Calu3 (cell line): ENCODE data around the gene FAM83B. TPM values are rescaled to one million over a fixed set of nuclear protein-coding genes. Genes with fewer than 3 reads are reported as not detected.
A peak's percentile ranks its signal among the peaks of the same experiment; 100 is the strongest.
"Not testable (repeated sequence)": the region's sequence is repeated elsewhere in the genome, so short reads cannot be mapped to it uniquely, and the experiment has no call there.

ENCODE experiments used
- BruUV-seq: library from RNA; stranded (reverse); fragments of 400-500 nt; replicated peaks from 2 replicates; lab custom pipeline; 2021; lab: Mats Ljungman, UMichigan
- CTCF ChIA-PET: fragments of 300-600 bp; sonication (Branson Sonifier 250); formaldehyde crosslinking; loops from one replicate; lab custom pipeline; 2022; ENCODE audit warnings: antibody characterized with exemption; lab: Charles Lee
- DNase-seq: peaks from one replicate; pipeline ENCODE4 v3.0.0; 2022
- H3K27ac Mint-ChIP-seq: one replicate; pipeline ENCODE4 v1.8.0; 2022; ENCODE audit warnings: mixed read lengths; ENCODE audit not compliant: unreplicated experiment
- H3K27me3 Mint-ChIP-seq: one replicate; pipeline ENCODE4 v1.8.0; 2022; ENCODE audit warnings: mixed read lengths; ENCODE audit not compliant: unreplicated experiment
- H3K36me3 Mint-ChIP-seq: one replicate; pipeline ENCODE4 v1.8.0; 2022; ENCODE audit warnings: mild to moderate bottlenecking, moderate library complexity, mixed read lengths; ENCODE audit not compliant: insufficient read depth, unreplicated experiment
- H3K4me1 Mint-ChIP-seq: one replicate; pipeline ENCODE4 v1.8.0; 2022; ENCODE audit warnings: mild to moderate bottlenecking, low read depth, mixed read lengths; ENCODE audit not compliant: unreplicated experiment
- H3K4me3 Mint-ChIP-seq: one replicate; pipeline ENCODE4 v1.8.0; 2022; ENCODE audit warnings: mild to moderate bottlenecking, low read depth, moderate library complexity, mixed read lengths; ENCODE audit not compliant: unreplicated experiment
- H3K9me3 Mint-ChIP-seq: one replicate; pipeline ENCODE4 v1.8.0; 2022; ENCODE audit warnings: low read depth, mixed read lengths; ENCODE audit not compliant: unreplicated experiment
- CTCF ChIP-seq: fragments of 200-600 bp; IDR thresholded peaks from one replicate; pipeline ENCODE4 v1.8.0; 2022; ENCODE audit warnings: antibody characterized with exemption; ENCODE audit not compliant: unreplicated experiment
- intact Hi-C: fragments of 100-400 bp; cut with micrococcal nuclease; formaldehyde crosslinking; loops from one replicate; pipeline ENCODE4 v1.10.0; 2022; ENCODE audit not compliant: unreplicated experiment
- total RNA-seq: library from RNA; stranded (reverse); gene quantifications from 2 replicates; pipeline ENCODE4 v1.2.3, GENCODE V29; 2022

Gene FAM83B
- total RNA-seq, 1 experiment from 2014 or later: 24.2 TPM

- H3K27ac Mint-ChIP-seq: no peak overlapping the region
- H3K4me1 Mint-ChIP-seq: no peaks in the 10 kb centered on the region
- no peaks in the 10 kb centered on the region for H3K36me3 Mint-ChIP-seq
- BruUV-seq: no TSS peak
- no peak for DNase-seq
- H3K4me3 Mint-ChIP-seq: no peak overlapping the region
- no peak for TF ChIP-seq CTCF
- H3K27me3 Mint-ChIP-seq: no peaks in the 10 kb centered on the region
- CTCF ChIA-PET: no interaction called here
- H3K9me3 Mint-ChIP-seq: no peaks in the 10 kb centered on the region
- intact Hi-C loops: no loop called here
These were observed 34.6 kb downstream of the FAM83B start for GRCh38 chr6:54881067-54881730.

- H3K27ac Mint-ChIP-seq, H3K4me1 Mint-ChIP-seq, H3K9me3 Mint-ChIP-seq, H3K4me3 Mint-ChIP-seq, H3K36me3 Mint-ChIP-seq, DNase-seq, intact Hi-C loops, BruUV-seq, CTCF ChIA-PET, H3K27me3 Mint-ChIP-seq: not testable (repeated sequence)
These were observed 35.3 kb downstream of the FAM83B start for GRCh38 chr6:54881891-54882290.

- Mint-ChIP-seq H3K4me1 (peaks cover 20% of the 10 kb centered on the region), H3K9me3 (no peaks in the 10 kb centered on the region), H3K36me3 (no peaks in the 10 kb centered on the region), H3K27ac (peak overlapping the region; percentile 16), H3K4me3 (no peak overlapping the region), H3K27me3 (no peaks in the 10 kb centered on the region)
- no peak for DNase-seq
- TF ChIP-seq CTCF: no peak
- intact Hi-C loops: no loop called here
- CTCF ChIA-PET: no interaction called here
- BruUV-seq: no TSS peak
These were observed 40.5 kb downstream of the FAM83B start for GRCh38 chr6:54886932-54887584.

DNA sequence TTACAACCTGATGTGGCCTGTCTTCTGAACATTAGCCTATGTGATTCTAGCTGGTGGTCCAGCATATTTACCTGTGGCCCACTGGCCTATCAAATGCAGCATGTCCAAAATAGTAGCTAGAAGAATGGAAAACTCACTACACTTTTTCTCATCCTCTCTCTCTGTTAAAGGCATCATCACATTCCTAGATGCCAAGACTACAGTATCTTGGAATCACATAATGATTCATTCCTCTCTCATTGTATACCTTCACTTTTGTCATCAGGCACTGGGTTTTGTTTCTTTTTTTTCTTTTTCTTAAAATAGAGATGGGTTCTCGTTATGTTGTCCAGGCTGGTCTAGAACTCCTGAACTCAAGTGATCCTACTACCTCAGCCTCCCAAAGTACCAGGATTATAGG lies 45.0 kb downstream of the FAM83B start:
- Mint-ChIP-seq H3K9me3 (no peaks in the 10 kb centered on the region), H3K4me1 (peaks cover 23% of the 10 kb centered on the region), H3K4me3 (no peak overlapping the region), H3K27me3 (no peaks in the 10 kb centered on the region), H3K36me3 (no peaks in the 10 kb centered on the region), H3K27ac (no peak overlapping the region)
- CTCF ChIA-PET: no interaction called here
- intact Hi-C loops: no loop called here
- no TSS peak for BruUV-seq
- no peak for TF ChIP-seq CTCF
- DNase-seq: no peak

DNA sequence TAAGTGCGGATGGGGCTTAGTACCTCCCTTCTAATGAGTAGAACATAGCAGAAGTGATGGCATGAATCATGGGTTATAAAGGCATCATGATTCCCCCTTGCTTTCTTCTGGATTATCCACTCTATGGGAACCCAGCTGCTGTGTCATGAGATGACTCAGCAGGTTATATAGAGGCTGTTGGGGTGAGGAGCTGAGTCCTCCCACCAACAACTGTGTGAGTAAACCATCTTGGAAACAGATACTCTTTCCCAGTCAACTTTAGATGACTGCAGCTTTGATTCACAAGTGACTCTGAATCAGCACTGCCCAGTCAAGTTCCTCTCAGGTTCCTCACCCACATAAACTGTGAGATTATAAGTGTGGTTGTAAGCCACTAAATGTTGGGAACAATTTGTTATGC lies 46.3 kb downstream of the FAM83B start:
- intact Hi-C loops: no loop called here
- CTCF ChIA-PET: no interaction called here
- Mint-ChIP-seq H3K9me3 (no peaks in the 10 kb centered on the region), H3K27ac (no peak overlapping the region), H3K4me3 (no peak overlapping the region), H3K36me3 (no peaks in the 10 kb centered on the region), H3K4me1 (peaks cover 23% of the 10 kb centered on the region), H3K27me3 (no peaks in the 10 kb centered on the region)
- no TSS peak for BruUV-seq
- TF ChIP-seq CTCF: no peak
- DNase-seq: no peak
